ENCODE measurements around the gene MCFD2.

MCFD2 gene

DNA sequence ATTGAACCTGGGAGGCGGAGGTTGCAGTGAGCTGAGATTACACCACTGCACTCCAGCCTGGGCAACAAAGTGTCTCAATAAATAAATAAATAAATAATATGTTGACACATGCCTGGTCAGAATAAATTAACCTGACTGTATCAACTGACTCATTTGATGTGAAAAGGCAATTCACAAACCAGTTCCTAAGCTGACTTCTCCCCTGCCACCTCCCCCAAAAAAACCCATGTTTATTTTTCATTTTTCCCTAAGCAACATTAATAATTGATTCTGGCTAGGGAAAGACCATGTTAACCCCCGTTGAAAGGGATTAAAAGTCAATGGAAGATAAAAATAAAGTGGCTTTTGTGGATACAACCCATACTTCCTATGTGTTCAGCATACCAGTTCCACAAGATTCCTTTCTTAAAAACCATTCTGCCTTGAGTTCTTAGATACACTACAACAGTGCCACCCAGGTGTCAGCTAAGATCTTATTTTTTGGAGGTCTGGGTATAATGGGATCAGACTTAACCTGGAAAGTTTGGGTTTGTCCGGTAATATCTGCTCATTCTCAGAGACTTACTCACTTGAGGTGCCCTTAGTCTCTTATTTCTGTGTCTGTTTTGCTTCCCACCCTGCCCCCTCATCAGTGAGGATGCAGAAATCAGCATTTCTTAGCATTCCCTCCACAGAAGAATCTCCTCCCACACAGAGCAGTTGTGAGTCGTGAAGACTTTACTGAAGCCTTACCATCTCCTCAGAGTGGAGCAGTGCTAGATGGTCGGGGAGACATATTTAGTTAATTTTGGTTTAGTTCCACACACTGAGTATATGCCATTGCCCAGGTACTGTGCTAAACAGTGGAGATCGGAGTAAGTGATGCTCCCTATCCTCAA lies 10.1 kb upstream of the MCFD2 start:
- DNase-seq (ENCODE audit: low spot score) = no peak
- TF ChIP-seq, protein P1, sequence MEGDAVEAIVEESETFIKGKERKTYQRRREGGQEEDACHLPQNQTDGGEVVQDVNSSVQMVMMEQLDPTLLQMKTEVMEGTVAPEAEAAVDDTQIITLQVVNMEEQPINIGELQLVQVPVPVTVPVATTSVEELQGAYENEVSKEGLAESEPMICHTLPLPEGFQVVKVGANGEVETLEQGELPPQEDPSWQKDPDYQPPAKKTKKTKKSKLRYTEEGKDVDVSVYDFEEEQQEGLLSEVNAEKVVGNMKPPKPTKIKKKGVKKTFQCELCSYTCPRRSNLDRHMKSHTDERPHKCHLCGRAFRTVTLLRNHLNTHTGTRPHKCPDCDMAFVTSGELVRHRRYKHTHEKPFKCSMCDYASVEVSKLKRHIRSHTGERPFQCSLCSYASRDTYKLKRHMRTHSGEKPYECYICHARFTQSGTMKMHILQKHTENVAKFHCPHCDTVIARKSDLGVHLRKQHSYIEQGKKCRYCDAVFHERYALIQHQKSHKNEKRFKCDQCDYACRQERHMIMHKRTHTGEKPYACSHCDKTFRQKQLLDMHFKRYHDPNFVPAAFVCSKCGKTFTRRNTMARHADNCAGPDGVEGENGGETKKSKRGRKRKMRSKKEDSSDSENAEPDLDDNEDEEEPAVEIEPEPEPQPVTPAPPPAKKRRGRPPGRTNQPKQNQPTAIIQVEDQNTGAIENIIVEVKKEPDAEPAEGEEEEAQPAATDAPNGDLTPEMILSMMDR (IDR thresholded peaks at IDR 0.05; ENCODE audit: borderline replicate concordance, control extremely low read depth, extremely low read depth, insufficient read depth, missing control alignments) = no peak
- in situ Hi-C loops (cut with MboI; ENCODE audit: low sequenced_read_pairs, unreplicated experiment) = no loop called here

DNA sequence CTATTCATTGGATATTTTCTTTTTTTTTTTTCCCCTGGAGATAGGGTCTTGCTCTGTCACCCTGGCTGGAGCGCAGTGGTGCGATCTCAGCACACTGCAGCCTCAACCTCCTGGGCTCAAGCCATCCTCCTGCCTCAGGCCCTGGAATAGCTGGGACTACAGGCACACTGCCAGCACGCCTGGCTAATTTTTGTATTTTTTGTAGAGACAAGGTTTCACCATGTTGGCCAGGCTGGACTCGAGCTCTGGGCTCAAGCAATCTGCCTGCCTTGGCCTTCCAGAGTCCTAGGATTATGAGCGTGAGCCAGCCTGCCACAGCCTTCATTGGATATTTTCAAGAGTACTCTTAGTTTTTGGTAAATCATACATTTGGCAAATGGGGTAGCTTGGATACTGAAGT lies 9.0 kb upstream of the MCFD2 start:
- no peak for DNase-seq (ENCODE audit: low spot score)
- TF ChIP-seq, protein P1 (IDR thresholded peaks at IDR 0.05; ENCODE audit: borderline replicate concordance, control extremely low read depth, extremely low read depth, insufficient read depth, missing control alignments) = no peak
- in situ Hi-C loops (cut with MboI; ENCODE audit: low sequenced_read_pairs, unreplicated experiment) = no loop called here

DNA sequence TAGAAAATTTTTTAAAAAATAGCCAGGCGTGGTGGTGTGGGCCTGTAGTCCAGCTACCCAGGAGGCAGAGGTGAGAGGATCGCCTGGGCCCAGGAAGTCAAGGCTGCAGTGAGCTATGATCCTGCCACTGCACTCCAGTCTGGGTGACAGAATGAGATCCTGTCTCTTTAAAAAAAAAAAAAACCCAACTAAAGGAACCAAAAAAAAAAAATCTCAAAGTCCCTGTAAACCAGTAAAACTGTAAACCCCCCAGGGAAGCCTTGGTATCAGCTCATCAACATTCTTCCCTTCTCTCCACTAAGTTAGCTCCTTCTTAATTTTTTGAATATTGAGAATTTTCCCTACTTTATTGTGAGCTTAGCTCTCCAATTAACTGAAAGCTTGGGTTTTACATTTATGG lies 8.4 kb upstream of the MCFD2 start:
- in situ Hi-C loops (cut with MboI; ENCODE audit: low sequenced_read_pairs, unreplicated experiment) = no loop called here
- DNase-seq (ENCODE audit: low spot score) = no peak
- TF ChIP-seq, protein P1 (IDR thresholded peaks at IDR 0.05; ENCODE audit: borderline replicate concordance, control extremely low read depth, extremely low read depth, insufficient read depth, missing control alignments) = no peak

DNA sequence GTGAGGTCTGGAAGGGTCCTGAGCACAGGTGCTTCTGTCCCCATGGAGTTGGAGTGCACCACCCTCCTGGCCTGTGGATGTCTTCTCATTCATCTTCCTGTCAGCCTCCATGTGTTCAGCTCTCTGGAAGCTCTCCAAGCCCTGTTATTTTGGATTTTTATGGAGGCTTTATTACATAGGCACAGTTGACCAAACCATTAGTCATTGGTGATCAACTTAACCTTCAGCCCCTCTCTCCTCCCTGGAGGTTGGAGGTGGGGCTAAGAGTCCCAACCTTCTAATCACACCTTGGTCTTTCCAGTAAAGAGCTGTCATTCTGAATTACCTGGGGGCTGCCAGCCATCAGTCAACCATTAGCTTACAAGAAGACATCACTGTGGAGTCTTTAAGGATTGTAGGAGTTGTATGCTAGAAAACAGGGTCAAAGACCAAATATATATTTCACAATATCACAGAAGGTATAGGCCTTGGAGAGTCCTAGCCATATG lies 7.5 kb upstream of the MCFD2 start:
- in situ Hi-C loops (cut with MboI; ENCODE audit: low sequenced_read_pairs, unreplicated experiment) = no loop called here
- no peak for DNase-seq (ENCODE audit: low spot score)
- TF ChIP-seq, protein P1 (IDR thresholded peaks at IDR 0.05; ENCODE audit: borderline replicate concordance, control extremely low read depth, extremely low read depth, insufficient read depth, missing control alignments) = no peak

- in situ Hi-C loops (cut with MboI; ENCODE audit: low sequenced_read_pairs, unreplicated experiment) = no loop called here
- TF ChIP-seq, protein P1 (IDR thresholded peaks at IDR 0.05; ENCODE audit: borderline replicate concordance, control extremely low read depth, extremely low read depth, insufficient read depth, missing control alignments) = no peak
- no peak for DNase-seq (ENCODE audit: low spot score)
Measured at GRCh38 chr2:46922606-46923005, 7.0 kb upstream of the MCFD2 start.

- TF ChIP-seq, protein P1 (IDR thresholded peaks at IDR 0.05; ENCODE audit: borderline replicate concordance, control extremely low read depth, extremely low read depth, insufficient read depth, missing control alignments) = no peak
- in situ Hi-C loops (cut with MboI; ENCODE audit: low sequenced_read_pairs, unreplicated experiment) = no loop called here
- DNase-seq (ENCODE audit: low spot score) = no peak
Measured at GRCh38 chr2:46921676-46922448, 6.3 kb upstream of the MCFD2 start.

Data from GM13976 (cell line).